Measurements from ENCODE around the gene RSPRY1. TPM values are rescaled to one million over a fixed set of nuclear protein-coding genes. Genes with fewer than 3 reads are reported as not detected.
"Not testable (repeated sequence)": the region's sequence is repeated elsewhere in the genome, so short reads cannot be mapped to it uniquely, and the experiment has no call there.

Gene RSPRY1
- polyA plus RNA-seq, 1 of the 3 experiments (the other 2 are of a cell fraction) = 16.6 TPM

GRCh38 chr16:57266531-57267260 is 80.6 kb downstream of the RSPRY1 start:
- peak; percentile 46 for DNase-seq
- no peaks in the 10 kb centered on the region for H3K9me3 ChIP-seq
- WGBS (ENCODE audit: low lambda C conversion rate) = 54% methylated on average over 6 of the region's 6 CpGs
- H3F3A ChIP-seq (replicated peaks; ENCODE audit: insufficient read depth) = no peaks in the 10 kb centered on the region
- ChIA-PET POLR2A (interaction anchor here (1.4 kb wide), 1 partner anchor 22 kb away, joined by 4 read pairs; the partner anchor contains the start of gene ARL2BP), CTCF (interaction anchor here (0.8 to 1.7 kb wide), 4 partner anchors 33 to 182 kb away, joined by 3 to 6 read pairs (median 3); no protein-coding TSS in a partner anchor)
- peak overlapping the region in 1 of 2 experiments; percentile 25; a peak in 1 of 4 replicates for H3K4me3 ChIP-seq (ENCODE audit: low read depth in 2 of 2, low read length in 1 of 2)
- H3K4me1 ChIP-seq (ENCODE audit: control insufficient read depth in 1 of 2, insufficient read depth in 2 of 2, low read depth in 1 of 2, low read length in 1 of 2) = peaks cover 0 to 41% of the 10 kb centered on the region in 2 experiments; a peak in 2 of 4 replicates
- H3K9me2 ChIP-seq = no peaks in the 10 kb centered on the region
- no peaks in the 10 kb centered on the region for H3K79me2 ChIP-seq (ENCODE audit: insufficient read depth)
- no peaks in the 10 kb centered on the region for H4K20me1 ChIP-seq (ENCODE audit: insufficient read depth)
- peak overlapping the region; percentile 52; the same call in 1 of the 2 replicates for H3K4me2 ChIP-seq
- no peaks in the 10 kb centered on the region for H3K27me3 ChIP-seq (ENCODE audit: insufficient read depth)
- peak overlapping the region in 1 of 2 experiments; percentile 57; a peak in 1 of 4 replicates for H3K27ac ChIP-seq (ENCODE audit: low read depth in 2 of 2, low read length in 1 of 2)
- no peaks in the 10 kb centered on the region for H3K36me3 ChIP-seq (replicated peaks in 1 of 2; ENCODE audit: control insufficient read depth in 1 of 2, insufficient read depth in 2 of 2, low read length in 1 of 2)
- H3K9ac ChIP-seq = peak overlapping the region; percentile 22; the same call in 1 of the 2 replicates
- TF ChIP-seq FOXJ3 (CRISPR knock-in tag; IDR thresholded peaks at IDR 0.05) (no peak), TAF1 (IDR thresholded peaks at IDR 0.05; ENCODE audit: borderline replicate concordance, low read depth, low read length) (no peak), MAX (IDR thresholded peaks at IDR 0.05; ENCODE audit: low read depth) (no peak), RAD21 (IDR thresholded peaks at IDR 0.05; ENCODE audit: low read length) (no peak), RFX5 (IDR thresholded peaks at IDR 0.05; ENCODE audit: low read length) (no peak), NFIC (IDR thresholded peaks at IDR 0.05; ENCODE audit: borderline replicate concordance) (no peak), FOSL2 (IDR thresholded peaks at IDR 0.05; ENCODE audit: borderline replicate concordance, low read depth) (no peak), PBX3 (IDR thresholded peaks at IDR 0.05) (no peak)
- H2AFZ ChIP-seq (ENCODE audit: low read depth) = peak overlapping the region; percentile 71

- H4K20me1 ChIP-seq (ENCODE audit: insufficient read depth); H3K9ac ChIP-seq; H3K9me3 ChIP-seq; H3K9me2 ChIP-seq; POLR2A ChIA-PET; H3K27me3 ChIP-seq (ENCODE audit: insufficient read depth); H3K4me2 ChIP-seq; H3K36me3 ChIP-seq (replicated peaks in 1 of 2; ENCODE audit: control insufficient read depth in 1 of 2, insufficient read depth in 2 of 2, low read length in 1 of 2); H3K79me2 ChIP-seq (ENCODE audit: insufficient read depth); H3F3A ChIP-seq (replicated peaks; ENCODE audit: insufficient read depth); H3K4me3 ChIP-seq (ENCODE audit: low read depth in 2 of 2, low read length in 1 of 2); H3K27ac ChIP-seq (ENCODE audit: low read depth in 2 of 2, low read length in 1 of 2); H2AFZ ChIP-seq (ENCODE audit: low read depth); DNase-seq: not testable (repeated sequence)
- WGBS (ENCODE audit: low lambda C conversion rate) = 73% methylated on average over 2 of the region's 2 CpGs
- CTCF ChIA-PET = interaction anchor here (1.7 kb wide), 1 partner anchor 151 kb away, joined by 6 read pairs; no protein-coding TSS in a partner anchor
- peaks cover 0 to 41% of the 10 kb centered on the region in 2 experiments; a peak in 2 of 4 replicates for H3K4me1 ChIP-seq (ENCODE audit: control insufficient read depth in 1 of 2, insufficient read depth in 2 of 2, low read depth in 1 of 2, low read length in 1 of 2)
These were observed 81.2 kb downstream of the RSPRY1 start for GRCh38 chr16:57267343-57267742.

Measured in SK-N-SH (cell line).